Psoas muscle (tissue), 8 donors: ENCODE results near the gene INPP4A. TPM values are rescaled to one million over a fixed set of nuclear protein-coding genes. Genes with fewer than 3 reads are reported as not detected.

Experiments
- ATAC-seq, 4 donors: fragments of 200-7000 bp; cut with Tn5 transposase; one replicate each; pipeline ENCODE4 v1.9.1; 2020; ENCODE audit warnings: moderate library complexity in 3 of 4, mild to moderate bottlenecking in 2 of 4
- DNase-seq, 2 donors: peaks; one replicate each; pipeline ENCODE4 v3.0.0-alpha.2; 2020
- H3K27ac ChIP-seq: fragments of 200-600 bp; one replicate; pipeline ENCODE4 v1.8.0; 2022
- H3K27me3 ChIP-seq, 3 donors: fragments of 200-600 bp in 1 of 3; one replicate each; pipeline versions ENCODE4 v1.6.1 to v1.8.0; 2013 to 2022; ENCODE audit warnings: low read length in 2 of 3, mild to moderate bottlenecking in 2 of 3, moderate library complexity in 1 of 3; ENCODE audit not compliant: insufficient read depth in 3 of 3
- H3K36me3 ChIP-seq, 2 donors: fragments of 200-600 bp in 1 of 2; one replicate each; pipeline versions ENCODE4 v1.6.1 to v1.8.0; 2013 to 2022; ENCODE audit warnings: low read depth in 1 of 2, mild to moderate bottlenecking in 1 of 2, moderate library complexity in 1 of 2; ENCODE audit not compliant: insufficient read depth in 1 of 2
- H3K4me1 ChIP-seq: fragments of 200-600 bp; one replicate; pipeline ENCODE4 v1.8.0; 2022
- H3K4me3 ChIP-seq: fragments of 200-600 bp; one replicate; pipeline ENCODE4 v1.8.0; 2022; ENCODE audit warnings: mild to moderate bottlenecking
- H3K9me3 ChIP-seq: fragments of 200-600 bp; one replicate; pipeline ENCODE4 v1.8.0; 2022
- CTCF ChIP-seq: fragments of 200-600 bp; IDR thresholded peaks from one replicate; pipeline ENCODE4 v1.8.0; 2022; ENCODE audit warnings: antibody characterized with exemption
- WGBS, 3 donors: extraction: QIAGEN DNeasy Blood & Tissue Kit; methylation state at CpG; one replicate each; pipeline versions ENCODE4 v1.1.6 to v1.1.7; 2013; 5-methylcytosine and 5-hydroxymethylcytosine counted together
- intact Hi-C, 2 donors: fragments of 100-400 bp; cut with DNase I; formaldehyde crosslinking; loops; one replicate each; pipeline versions ENCODE4 v1.11.0 to v1.14.2; 2022
- polyA plus RNA-seq, 3 donors: library from polyadenylated mRNA; stranded (reverse); fragments of 200-250 nt; gene quantifications; one replicate each; pipeline ENCODE4 v1.2.3, GENCODE V29; 2013
- total RNA-seq, 4 donors: library from RNA; stranded (reverse); fragmentation: NEBNext Ultra II Directional in 2 of 4; extraction: Animal tissue kit (Norgen Biotek cat#: 25700) in 2 of 4; gene quantifications; one replicate each; pipeline versions ENCODE4 v1.2.1 to v1.2.4, GENCODE V29; 2021 to 2023
- donor health status: healthy with polysubstance abuse.
- donor health status: DM: no; HTN: no; CAD: no; lungs with moderate emphysema.
- donor health status: Bipolar disorder and iron deficiency.
- donor health status: healthy.
- donor health status: DM: yes; HTN: yes; CAD: no.
- donor health status: DM: no; HTN: no; CAD: no.
- donor health status: DM: no; HTN: no; CAD: no.
- donor health status: DM: yes; HTN: yes; CAD: no.

The INPP4A gene
- total and polyA plus RNA-seq, 7 donors, result 2.2 to 19.7 (median 9.8) TPM

GRCh38 chr2:98515250-98515991 is 70.8 kb downstream of the INPP4A start:
- no peaks in the 10 kb centered on the region for H3K27me3 ChIP-seq
- no peak for TF ChIP-seq CTCF
- ATAC-seq, result no peak
- H3K4me1 ChIP-seq, result no peaks in the 10 kb centered on the region
- intact Hi-C loops, result loop anchor here in 1 of 2 donors (10.0 kb wide), 1 partner anchor 101 kb away; no protein-coding TSS in a partner anchor
- no peaks in the 10 kb centered on the region for H3K9me3 ChIP-seq
- H3K4me3 ChIP-seq, result no peak overlapping the region
- no peak overlapping the region for H3K27ac ChIP-seq
- no peaks in the 10 kb centered on the region for H3K36me3 ChIP-seq
- DNase-seq, result no peak
- WGBS, 3 donors, result 78 to 84% (median 79%) methylated on average over 12 to 13 of the region's 13 CpGs

GRCh38 chr2:98516571-98516970 is 71.9 kb downstream of the INPP4A start:
- H3K4me1 ChIP-seq, result no peaks in the 10 kb centered on the region
- 79 to 88% (median 80%) methylated on average over 3 of the region's 3 CpGs for WGBS, 3 donors
- no peaks in the 10 kb centered on the region for H3K9me3 ChIP-seq
- H3K36me3 ChIP-seq, result peaks cover 0 to 8% of the 10 kb centered on the region in 2 donors
- H3K27ac ChIP-seq, result no peak overlapping the region
- DNase-seq, result no peak
- H3K4me3 ChIP-seq, result no peak overlapping the region
- no peak for ATAC-seq
- TF ChIP-seq CTCF, result no peak
- intact Hi-C loops, result loop anchor here in 1 of 2 donors (10.0 kb wide), 1 partner anchor 102 kb away; no protein-coding TSS in a partner anchor
- no peaks in the 10 kb centered on the region for H3K27me3 ChIP-seq

- no peak overlapping the region for H3K4me3 ChIP-seq
- no peak for ATAC-seq
- WGBS, 3 donors, result 92 to 94% (median 92%) methylated on average over 2 of the region's 2 CpGs
- no peaks in the 10 kb centered on the region for H3K9me3 ChIP-seq
- no peak for DNase-seq
- no peaks in the 10 kb centered on the region for H3K27me3 ChIP-seq
- intact Hi-C loops, result loop anchor here in 1 of 2 donors (10.0 kb wide), 1 partner anchor 103 kb away; no protein-coding TSS in a partner anchor
- H3K27ac ChIP-seq, result no peak overlapping the region
- H3K36me3 ChIP-seq, result peaks cover 0 to 8% of the 10 kb centered on the region in 2 donors
- no peak for TF ChIP-seq CTCF
- H3K4me1 ChIP-seq, result no peaks in the 10 kb centered on the region
These were observed 73.0 kb downstream of the INPP4A start for GRCh38 chr2:98517636-98518035.

- peak in 1 of 4 donors; percentile 53 for ATAC-seq
- Histone ChIP-seq H3K4me3 (no peak overlapping the region), H3K4me1 (no peaks in the 10 kb centered on the region), H3K36me3 (peaks cover 0 to 8% of the 10 kb centered on the region in 2 donors), H3K9me3 (no peaks in the 10 kb centered on the region), H3K27me3 (no peaks in the 10 kb centered on the region), H3K27ac (no peak overlapping the region)
- TF ChIP-seq CTCF, result peak; percentile 9
- WGBS, 3 donors, result 69 to 78% (median 76%) methylated on average over 4 of the region's 4 CpGs
- no peak for DNase-seq
- intact Hi-C loops, result loop anchor here in 1 of 2 donors (10.0 kb wide), 1 partner anchor 103 kb away; no protein-coding TSS in a partner anchor
These were observed 73.4 kb downstream of the INPP4A start for GRCh38 chr2:98518101-98518500.
